Suppressor macrophage treated with lipopolysaccharide for 4 hours (primary cell): Measurements from ENCODE around the gene ANGPTL4.
A peak's percentile ranks its signal among the peaks of the same experiment; 100 is the strongest.
"Not testable (repeated sequence)": the region's sequence is repeated elsewhere in the genome, so short reads cannot be mapped to it uniquely, and the experiment has no call there.

Experiments
- DNase-seq: peaks from one replicate; pipeline ENCODE4 v3.0.0-alpha.2; 2020

The ANGPTL4 gene

DNA sequence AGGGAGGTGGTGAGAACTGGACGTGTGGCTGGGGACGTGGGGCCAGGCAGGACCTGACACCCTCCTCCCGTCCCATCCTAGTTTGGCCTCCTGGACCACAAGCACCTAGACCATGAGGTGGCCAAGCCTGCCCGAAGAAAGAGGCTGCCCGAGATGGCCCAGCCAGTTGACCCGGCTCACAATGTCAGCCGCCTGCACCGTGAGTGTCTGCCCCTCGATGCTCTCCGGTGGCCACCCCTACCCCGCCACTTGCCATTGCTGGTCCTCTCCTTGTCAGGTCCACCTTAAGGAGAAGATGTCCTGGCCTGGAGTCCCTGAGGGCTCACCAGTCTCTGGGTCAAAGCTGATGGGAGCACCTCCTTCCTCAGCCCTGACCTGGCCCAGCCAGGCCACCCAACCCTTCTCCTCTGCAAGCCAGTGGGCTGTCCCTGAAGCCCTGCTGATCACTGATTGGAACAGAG lies 2.2 kb downstream of the ANGPTL4 start:
- DNase-seq: no peak

DNA sequence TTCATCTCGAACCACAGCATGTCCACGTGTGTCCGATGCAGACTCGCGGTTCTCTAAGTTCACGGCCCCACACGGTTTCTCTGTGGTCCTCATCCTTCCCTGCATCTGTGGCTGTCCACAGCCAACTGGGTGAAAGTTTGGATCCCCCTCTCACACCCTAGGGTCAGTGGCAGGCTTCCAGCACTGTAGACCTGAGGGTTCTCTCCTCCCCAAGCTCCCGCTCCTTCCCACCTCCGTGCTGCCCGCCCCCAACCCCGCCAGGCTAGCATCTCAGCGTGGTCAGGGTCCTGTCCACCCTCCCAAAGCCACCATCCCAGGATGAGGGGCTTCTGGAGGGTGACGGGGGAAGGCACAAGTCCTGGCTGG lies 3.0 kb downstream of the ANGPTL4 start:
- DNase-seq: no peak

DNA sequence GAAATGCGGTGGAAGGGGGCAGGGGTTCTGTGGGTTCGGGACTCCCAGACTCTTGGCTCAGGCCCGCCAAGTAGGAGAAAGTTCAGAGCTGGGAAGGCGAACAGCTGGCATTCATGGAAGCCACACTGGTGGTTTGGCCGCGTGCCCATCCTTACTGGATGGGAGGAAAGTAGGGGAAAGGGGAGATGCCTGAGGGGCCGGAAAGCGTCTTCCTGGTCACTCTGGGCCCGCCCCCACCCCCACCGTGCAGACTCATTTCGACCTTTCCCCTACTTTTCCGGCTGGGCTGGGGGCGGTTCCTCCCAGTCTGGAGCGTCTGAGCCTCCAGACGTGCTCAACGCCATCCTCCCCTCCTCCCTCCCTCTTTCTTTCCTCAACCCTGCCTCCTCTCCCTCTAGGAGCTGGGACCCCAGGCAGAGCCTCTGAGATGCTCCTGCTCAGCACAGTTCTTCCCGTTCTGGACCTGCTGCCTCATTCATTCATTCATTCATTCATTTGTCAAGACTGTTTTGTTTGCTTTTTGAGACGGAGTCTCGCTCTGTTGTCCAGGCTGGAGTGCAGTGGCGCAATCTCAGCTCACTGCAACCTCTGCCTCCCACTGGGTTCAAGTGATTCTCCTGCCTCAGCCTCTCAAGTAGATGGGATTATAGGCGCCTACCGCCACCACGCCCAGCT lies 3.5 kb downstream of the ANGPTL4 start:
- DNase-seq: peak; percentile 37

DNA sequence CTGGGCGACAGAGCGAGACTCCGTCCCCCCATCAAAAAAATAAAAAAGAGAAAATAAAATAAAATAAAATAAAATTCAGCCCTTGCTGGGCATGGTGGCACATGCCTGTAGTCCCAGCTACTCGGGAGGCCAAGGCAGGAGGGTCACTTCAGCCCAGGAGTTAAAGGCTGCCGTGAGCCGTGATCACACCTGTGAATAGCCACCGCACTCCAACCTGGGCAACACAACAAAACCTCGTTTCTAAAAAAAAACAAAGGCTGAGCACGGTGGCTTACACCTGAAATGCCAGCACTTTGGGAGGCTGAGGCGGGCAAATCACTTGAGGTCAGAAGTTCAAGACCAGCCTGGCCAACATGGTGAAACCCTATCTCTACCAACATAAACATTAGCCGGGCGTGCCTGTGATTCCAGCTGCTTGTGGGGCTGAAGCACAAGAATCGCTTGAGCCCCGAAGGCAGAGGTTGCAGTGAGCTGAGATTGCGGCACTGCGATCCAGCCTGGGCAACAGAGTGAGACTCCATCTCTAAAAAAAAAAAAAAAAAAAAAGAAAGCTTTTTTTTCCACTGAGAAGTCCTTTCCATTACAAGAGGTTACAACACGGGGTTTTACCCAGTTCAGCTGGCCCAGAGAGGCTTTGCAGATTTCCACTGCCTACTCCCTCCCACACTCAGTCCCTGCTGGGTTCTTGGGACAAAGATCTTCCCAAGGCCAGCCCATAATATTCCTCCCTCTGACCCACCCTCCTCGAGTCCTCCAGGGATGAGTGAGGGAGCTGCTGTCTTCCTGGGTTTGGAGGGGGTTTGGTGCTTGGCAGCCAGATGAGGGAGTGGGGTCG lies 6.4 kb downstream of the ANGPTL4 start:
- DNase-seq: no peak

DNA sequence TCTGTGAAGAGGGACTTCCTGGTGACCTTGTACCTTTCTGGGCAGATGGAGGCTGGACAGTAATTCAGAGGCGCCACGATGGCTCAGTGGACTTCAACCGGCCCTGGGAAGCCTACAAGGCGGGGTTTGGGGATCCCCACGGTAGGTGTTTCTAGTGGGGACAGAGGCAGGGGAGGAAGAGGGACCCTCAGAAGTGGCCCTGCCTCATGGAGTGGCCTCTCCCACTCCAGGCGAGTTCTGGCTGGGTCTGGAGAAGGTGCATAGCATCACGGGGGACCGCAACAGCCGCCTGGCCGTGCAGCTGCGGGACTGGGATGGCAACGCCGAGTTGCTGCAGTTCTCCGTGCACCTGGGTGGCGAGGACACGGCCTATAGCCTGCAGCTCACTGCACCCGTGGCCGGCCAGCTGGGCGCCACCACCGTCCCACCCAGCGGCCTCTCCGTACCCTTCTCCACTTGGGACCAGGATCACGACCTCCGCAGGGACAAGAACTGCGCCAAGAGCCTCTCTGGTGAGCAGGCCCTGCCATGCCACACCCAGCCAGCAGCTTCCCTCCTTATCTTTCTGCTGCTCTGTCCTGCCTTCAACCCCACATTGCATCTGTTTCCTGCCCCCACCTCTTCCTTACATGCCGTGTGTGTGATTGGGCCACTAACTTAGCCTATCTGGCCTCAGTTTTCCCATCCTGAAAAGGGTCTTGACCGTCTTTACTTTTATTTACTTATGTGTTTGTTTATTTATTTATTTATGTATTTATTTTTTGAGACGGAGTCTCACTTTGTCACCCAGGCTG lies 7.3 kb downstream of the ANGPTL4 start:
- DNase-seq: no peak

DNA sequence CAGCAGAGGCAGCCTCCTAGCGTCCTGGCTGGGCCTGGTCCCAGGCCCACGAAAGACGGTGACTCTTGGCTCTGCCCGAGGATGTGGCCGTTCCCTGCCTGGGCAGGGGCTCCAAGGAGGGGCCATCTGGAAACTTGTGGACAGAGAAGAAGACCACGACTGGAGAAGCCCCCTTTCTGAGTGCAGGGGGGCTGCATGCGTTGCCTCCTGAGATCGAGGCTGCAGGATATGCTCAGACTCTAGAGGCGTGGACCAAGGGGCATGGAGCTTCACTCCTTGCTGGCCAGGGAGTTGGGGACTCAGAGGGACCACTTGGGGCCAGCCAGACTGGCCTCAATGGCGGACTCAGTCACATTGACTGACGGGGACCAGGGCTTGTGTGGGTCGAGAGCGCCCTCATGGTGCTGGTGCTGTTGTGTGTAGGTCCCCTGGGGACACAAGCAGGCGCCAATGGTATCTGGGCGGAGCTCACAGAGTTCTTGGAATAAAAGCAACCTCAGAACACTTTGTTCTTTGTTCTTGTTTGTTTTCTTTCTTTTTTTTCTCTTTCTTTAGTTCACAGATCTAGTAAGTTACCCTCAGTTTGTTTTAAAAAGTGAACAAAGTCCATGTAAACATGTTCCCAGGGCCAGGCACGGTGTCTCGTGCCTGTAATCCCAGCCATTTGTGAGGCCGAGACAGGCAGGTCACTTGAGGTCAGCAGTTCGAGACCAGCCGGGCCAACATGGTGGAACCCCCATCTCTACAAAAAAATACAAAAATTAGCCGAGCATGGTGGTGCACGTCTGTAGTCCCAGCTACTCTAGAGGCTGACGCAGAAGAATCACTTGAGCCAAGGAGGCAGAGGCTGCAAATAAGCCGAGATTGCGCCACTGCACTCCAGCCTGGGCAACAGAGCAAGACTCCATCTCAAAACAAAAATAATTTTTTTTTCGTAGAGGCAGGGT lies 10.2 kb downstream of the ANGPTL4 start:
- DNase-seq: no peak

DNA sequence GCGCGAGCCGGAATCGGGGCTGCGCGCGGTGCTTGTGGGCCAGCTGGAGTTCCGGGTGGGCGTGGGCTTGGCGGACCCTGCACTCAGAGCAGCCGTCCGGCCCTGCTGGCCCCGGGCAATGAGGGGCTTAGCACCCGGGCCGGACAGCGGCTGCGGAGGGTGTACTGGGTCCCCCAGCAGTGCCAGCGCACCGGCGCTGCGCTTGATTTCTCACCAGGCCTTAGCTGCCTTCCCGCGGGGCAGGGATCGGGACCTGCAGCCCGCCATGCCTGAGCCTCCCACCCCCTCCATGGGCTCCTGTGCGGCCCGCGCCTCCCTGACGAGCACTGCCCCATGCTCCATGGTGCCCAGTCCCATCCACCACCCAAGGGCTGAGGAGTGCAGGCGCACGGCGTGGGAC lies 11.8 kb downstream of the ANGPTL4 start:
- DNase-seq: not testable (repeated sequence)

DNA sequence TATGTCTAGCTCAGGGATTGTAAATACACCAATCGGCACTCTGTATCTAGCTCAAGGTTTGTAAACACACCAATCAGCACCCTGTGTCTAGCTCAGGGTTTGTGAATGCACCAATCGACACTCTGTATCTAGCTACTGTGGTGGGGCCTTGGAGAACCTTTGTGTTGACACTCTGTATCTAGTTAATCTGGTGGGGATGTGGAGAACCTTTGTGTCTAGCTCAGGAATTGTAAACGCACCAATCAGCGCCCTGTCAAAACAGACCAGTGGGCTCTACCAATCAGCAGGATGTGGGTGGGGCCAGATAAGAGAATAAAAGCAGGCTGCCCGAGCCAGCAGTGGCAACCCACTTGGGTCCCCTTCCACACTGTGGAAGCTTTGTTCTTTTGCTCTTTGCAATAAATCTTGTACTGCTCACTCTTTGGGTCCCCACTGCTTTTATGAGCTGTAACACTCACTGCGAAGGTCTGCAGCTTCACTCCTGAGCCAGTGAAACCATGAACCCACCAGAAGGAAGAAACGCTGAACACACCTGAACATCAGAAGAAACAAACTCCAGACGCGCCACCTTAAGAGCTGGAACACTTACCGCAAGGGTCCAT lies 12.5 kb downstream of the ANGPTL4 start:
- not testable (repeated sequence) for DNase-seq

DNA sequence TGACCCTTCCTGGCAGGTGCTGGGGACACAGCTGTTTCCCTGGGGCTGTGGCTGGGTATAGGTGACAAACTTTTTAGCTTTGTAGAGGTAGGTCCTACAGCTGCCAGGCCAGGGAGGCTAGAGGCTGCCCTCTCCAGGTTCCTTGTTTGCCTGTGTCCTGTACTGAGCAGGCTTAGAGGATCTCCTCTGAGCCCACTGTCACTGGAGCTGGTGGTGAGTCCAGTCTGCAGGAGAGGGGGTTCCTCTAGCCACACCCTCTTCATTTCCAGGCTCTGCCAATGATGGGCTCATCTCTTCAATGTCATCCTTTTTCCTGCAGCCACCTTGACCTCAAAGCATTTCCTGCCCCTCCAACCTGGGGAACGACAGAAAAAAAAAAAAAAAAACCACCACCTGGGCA lies 13.6 kb downstream of the ANGPTL4 start:
- DNase-seq: no peak

DNA sequence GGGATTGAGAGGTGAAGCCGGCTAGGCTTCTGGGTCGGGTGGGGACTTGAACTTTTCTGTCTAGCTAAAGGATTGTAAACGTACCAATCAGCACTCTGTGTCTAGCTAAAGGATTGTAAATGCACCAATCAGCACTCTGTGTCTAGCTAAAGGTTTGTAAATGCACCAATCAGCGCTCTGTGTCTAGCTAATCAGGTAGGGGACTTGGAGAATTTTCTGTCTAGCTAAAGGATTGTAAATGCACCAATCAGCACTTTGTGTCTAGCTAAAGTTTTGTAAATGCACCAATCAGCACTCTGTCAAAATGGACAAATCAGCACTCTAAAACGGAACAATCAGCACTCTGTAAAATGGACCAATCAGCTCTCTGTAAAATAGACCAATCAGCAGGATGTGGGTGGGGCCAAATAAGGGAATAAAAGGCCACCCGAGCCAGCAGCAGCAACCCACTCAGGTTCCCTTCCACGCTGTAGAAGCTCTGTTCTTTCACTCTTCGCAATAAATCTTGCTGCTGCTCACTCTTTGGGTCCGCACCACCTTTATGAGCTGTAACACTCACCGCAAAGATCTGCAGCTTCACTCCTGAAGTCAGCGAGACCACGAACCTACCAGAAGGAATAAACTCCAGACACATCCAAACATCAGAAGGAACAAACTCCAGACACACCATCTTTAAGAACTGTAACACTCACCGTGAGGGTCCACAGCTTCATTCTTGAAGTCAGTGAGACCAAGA lies 15.4 kb downstream of the ANGPTL4 start:
- DNase-seq: not testable (repeated sequence)

DNA sequence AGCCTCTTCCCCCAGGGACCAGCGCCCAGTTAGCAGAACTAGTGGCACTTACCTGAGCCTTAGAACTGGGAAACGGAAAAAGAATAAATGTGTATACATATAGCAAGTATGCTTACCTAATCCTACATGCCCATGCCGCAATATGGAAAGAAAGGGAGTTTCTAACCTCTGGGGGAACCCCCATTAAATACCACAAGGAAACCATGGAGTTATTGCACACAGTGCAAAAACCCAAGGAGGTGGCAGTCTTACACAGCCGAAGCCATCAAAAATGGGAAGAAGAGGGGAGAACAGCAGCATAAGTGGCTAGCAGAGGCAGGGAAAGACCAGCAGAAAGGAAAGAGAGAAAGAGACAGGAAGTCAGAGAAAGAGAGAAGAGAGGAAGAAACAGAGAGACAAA lies 20.6 kb downstream of the ANGPTL4 start:
- DNase-seq: peak; percentile 65

DNA sequence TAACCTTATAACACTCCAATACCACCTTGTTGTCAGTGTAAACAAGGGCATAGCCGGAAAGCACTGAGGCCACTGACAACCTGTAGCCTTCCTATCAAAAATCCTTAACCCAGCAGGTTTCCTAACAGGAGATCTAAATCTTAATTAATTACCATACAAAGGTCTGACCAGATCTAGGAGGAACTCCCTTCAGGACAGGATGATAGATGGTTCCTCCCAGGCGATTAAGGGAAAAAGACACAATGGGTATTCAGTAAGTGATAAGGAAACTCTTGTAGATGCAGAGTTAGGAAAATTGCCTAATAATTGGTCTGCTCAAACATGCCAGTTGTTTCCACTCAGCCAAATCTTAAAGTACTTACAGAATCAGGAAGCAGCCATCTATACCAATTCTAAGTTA lies 21.1 kb downstream of the ANGPTL4 start:
- DNase-seq: peak; percentile 34

DNA sequence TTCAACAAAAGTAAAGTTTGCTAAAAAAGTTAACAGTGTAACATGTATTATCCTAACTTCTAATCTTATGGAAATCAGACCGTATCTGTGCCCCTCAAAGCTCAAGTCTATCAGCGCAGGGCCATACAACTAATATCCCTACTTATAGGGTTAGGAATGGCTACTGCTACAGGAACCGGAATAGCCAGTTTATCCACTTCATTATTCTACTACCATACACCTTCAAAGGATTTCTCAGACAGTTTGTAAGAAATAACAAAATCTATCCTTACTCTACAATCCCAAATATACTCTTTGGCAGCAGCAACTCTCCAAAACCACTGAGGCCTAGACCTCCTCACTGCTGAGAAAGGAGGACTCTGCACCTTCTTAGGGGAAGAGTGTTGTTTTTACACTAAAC lies 21.6 kb downstream of the ANGPTL4 start:
- not testable (repeated sequence) for DNase-seq

DNA sequence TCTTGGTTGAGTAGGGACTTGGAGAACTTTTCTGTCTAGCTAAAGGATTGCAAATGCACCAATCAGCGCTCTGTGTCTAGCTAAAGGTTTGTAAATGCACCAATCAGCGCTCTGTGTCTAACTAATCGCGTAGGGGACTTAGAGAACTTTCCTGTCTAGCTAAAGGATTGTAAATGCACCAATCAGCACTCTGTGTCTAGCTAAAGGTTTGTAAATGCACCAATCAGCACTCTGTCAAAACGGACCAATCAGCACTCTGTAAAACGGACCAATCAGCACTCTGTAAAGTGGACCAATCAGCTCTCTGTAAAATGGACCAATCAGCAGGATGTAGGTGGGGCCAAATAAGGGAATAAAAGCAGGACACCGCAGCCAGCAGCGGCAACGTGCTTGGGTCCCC lies 22.5 kb downstream of the ANGPTL4 start:
- not testable (repeated sequence) for DNase-seq

DNA sequence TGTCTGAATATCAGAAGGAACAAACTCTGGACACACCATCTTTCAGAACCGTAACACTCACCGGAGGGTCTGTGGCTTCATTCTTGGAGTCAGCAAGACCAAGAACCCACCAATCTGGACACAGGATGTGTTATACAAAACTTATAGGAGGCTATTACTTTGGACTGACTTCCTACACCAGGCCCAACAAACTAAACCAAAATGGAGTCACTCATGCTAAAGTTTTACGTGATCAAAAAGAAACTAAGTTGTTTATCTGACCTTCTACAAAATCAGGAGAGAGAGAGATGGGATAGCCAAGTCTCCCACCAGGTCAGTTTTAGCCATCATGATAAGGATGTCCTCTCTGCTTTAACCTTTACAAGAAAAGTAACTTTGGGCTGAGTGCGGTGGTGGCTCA lies 23.0 kb downstream of the ANGPTL4 start:
- no peak for DNase-seq

DNA sequence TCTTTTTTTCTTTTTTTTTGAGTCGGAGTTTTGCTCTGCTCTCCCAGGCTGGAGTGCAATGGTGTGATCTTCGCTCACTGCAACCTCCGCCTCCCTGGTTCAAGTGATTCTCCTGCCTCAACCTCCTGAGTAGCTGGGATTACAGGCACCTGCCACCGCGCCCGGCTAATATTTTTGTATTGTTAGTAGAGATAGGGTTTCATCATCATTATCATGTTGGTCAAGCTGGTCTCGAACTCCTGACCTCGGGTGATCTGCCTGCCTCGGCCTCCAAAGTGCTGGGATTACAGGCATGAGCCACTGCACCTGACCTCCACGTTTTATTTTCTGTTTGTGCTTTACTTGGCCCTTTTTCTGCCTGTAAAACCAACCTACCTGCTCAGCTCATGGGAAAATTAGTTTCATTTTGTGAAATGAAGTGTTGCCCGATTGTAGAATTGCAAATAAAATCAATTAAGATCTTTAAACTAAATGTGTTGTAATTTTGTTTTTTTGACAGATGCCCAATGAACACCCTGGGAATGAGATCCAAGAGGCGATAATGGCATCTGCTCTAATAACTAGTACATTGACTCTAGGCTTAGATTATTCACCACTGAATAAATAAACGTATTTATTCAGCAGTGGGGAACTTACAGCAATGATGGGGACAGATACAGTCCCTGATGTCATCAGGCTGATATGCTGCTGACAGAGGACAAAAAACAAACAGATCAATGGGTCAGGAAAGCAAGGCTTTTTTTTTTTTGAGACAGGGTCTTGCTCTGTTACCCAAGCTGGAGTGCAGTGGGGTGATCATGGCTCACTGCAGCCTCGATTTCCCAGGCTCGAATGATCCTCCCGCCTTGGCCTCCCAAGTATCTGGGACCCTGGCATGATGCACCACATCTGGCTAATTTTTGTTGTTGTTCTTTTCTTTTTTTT lies 24.0 kb downstream of the ANGPTL4 start:
- no peak for DNase-seq

DNA sequence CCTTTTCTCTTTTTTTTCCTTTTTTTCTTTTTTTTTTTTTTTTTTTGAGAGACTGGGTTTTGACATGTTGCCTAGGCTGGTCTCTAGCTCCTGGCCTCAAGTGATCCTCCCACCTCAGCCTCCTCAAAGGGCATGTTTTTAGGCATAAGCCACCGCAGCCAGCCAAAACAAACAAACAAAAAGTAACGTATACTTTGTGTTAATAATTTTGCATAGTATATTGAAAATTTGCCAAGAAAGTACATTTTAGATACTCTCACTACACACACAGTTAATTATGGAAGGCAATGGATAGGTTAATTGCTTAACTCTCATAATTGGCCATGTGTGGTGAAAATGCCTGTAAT lies 24.6 kb downstream of the ANGPTL4 start:
- DNase-seq: no peak

DNA sequence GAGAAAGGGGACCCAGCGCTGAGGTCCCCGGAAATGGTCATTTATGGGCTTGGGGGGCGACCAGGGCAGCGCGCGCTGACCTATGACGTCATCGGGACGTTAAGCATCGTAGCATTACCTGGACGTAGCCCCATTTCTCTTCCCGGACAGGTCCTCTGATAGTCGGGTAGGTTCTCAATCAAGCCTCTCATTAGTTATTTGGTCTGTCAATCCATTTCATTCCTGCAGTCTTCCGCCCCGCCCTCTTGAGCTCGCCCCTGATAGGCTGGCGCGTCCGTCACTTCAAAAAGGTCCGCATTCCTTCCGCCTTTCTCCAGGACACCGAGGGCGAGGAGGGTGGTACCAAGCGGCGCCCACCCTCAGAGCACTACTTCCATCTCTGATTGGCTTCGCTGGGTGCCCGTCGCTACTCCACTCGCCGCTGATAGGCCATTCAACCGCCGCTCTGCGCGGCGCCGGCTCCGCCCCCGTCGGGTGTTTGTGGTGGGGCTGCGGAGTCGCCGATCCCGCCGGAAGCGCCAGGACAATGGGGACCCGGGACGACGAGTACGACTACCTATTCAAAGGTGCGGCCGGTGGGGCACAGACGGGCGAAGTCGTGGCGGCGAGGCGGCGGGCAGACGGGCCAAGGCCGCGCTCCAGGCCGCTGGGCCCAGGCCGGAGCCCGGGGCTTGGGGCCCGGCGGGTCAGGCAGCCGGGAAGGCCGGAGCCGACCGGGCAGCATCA lies 26.1 kb downstream of the ANGPTL4 start, which contains the start of gene RAB11B:
RAB11B (plus strand) TSS at position 470 of the 726 bp plus-strand sequence; CDS start at position 527, 57 bp downstream.
- DNase-seq: peak; percentile 100

DNA sequence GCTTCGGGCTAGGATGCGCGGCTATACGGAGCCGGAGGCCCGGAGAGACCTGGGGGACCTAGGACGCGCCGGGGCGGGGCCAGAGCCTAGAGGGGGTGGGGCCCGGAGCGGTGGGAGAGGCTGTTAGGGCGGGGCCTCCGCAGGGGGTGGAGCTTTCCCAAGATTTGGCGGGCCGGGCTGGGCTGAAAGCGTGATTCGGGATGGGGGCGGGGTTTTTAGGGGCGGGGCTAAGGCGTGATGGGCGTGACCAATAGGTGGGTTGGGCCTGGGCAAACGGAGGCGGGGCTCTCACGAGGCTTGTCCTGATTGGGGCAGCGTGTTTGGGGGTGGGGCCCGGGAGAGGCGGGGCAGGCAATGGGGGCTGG lies 26.6 kb downstream of the ANGPTL4 start:
- DNase-seq: peak; percentile 98
